ENCODE data around the gene ARHGAP10.

GRCh38 chr4:148053298-148054003 lies 321.6 kb downstream of the ARHGAP10 start:
- TF ChIP-seq CTCF (IDR thresholded peaks at IDR 0.05) (no peak), POLR2A (IDR thresholded peaks at IDR 0.05) (no peak)

All from right lobe of liver (tissue), 4 donors.